SK-N-DZ (cell line): Measurements from ENCODE around the gene INHBB.
"Not testable (repeated sequence)": the region's sequence is repeated elsewhere in the genome, so short reads cannot be mapped to it uniquely, and the experiment has no call there.

Experiments used
- DNase-seq: peaks from one replicate; pipeline ENCODE4 v3.0.0-alpha.2; 2015; ENCODE audit warnings: low spot score

The INHBB gene

DNA sequence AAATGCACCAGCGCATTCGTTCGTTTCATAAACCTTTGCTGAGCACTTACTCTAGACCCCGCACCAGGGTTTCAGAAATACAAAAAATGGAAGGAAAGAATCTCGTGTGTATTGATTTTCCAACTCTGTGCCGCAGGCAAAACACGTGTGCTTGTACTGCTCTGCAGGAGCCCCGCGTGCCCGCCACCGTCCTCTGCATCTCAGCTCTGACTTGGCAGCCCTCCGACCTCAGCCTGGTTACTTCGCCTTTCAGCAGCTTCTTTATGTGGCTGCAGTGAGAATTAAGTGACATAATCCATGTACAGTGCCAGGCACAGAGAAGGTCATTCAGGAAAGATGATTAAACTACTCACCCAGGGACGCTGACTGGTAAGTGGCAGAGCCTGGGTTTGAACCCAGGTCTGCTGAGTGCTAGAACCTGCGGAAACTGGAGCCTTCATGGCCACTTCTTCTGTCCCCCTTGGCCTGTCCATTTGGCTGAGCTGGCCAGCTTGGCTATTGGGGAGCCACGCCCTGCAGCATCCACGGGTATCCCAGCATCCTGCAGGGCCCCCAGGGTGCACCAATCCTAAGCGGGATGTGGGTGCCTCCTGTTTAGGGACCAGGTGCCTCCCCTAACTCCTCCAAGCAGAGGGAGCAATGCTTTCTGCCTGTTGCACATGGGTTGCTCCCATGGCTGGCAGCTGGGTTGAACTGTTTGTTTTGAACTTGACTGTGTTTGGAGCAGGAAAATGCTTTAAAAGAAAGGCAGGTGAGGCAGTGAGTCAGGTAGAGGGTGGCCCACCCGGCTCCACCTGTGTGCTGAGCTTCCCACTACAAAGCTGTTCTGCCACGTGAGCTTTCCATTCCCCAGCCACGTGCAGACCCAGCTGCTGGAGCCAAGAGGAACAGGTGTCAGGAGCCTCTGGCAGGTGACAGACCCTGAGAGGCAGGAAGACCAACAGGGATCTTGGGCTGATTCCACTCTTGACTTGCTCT lies 34.3 kb downstream of the INHBB start:
- no peak for DNase-seq

GRCh38 chr2:120381192-120381591 lies 35.3 kb downstream of the INHBB start:
- DNase-seq = no peak

DNA sequence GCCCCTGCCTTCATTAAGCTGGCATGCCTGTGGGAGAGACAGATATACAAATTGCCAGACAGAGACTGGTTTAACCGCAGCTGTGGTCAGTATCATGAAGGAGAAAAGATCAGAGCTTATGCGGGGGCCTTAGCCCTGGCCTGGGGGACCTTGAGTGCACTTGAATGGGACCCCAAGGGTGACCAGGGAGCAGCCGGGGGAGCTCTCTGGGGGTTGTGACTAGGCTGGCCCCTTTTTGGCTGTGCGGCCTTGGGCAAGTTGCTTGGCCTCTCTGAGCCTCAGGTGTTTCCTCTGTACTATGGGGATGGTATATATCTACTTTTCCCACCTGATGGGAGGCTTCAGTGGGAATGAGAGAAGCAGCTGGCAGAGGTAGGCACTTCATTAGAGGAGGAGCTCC lies 35.7 kb downstream of the INHBB start:
- no peak for DNase-seq

- DNase-seq = no peak
Observed at GRCh38 chr2:120382541-120383144, 36.7 kb downstream of the INHBB start.

- DNase-seq = no peak
Observed at GRCh38 chr2:120383191-120383590, 37.3 kb downstream of the INHBB start.

DNA sequence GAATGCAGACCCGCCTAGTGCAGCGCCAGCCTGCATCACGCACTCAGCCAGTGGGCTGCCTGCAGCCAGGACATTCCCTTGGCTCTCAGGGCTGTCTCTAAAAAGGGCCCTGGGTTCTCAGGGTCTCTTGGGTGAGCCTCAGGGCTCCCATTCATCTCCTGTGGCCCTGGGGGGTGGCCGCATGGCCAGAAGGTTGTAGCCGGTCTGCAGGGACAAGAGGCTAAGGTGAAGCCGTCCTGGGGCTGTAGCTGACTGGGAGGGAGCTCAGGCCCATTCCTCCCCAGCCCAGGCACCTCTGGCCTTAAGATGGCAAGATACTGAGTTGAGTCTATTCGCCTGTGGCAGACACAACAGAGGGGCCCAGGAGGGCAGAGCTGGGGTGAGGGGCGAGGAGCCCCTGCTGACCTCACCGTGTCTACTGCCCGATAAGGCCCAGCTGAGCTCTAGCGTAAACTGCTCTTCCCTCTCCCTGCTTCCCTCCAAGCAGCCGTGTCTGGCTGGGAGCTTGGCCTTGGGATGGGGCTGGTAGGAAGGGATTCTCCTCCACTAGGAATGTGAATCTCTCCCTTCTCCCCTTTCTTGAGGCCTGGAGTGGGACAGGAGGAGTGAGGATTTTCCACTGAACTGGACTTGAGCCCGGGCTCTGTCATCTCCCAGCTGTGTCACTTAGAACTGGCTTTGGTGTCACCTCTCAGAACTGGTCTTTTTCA lies 37.9 kb downstream of the INHBB start:
- no peak for DNase-seq

DNA sequence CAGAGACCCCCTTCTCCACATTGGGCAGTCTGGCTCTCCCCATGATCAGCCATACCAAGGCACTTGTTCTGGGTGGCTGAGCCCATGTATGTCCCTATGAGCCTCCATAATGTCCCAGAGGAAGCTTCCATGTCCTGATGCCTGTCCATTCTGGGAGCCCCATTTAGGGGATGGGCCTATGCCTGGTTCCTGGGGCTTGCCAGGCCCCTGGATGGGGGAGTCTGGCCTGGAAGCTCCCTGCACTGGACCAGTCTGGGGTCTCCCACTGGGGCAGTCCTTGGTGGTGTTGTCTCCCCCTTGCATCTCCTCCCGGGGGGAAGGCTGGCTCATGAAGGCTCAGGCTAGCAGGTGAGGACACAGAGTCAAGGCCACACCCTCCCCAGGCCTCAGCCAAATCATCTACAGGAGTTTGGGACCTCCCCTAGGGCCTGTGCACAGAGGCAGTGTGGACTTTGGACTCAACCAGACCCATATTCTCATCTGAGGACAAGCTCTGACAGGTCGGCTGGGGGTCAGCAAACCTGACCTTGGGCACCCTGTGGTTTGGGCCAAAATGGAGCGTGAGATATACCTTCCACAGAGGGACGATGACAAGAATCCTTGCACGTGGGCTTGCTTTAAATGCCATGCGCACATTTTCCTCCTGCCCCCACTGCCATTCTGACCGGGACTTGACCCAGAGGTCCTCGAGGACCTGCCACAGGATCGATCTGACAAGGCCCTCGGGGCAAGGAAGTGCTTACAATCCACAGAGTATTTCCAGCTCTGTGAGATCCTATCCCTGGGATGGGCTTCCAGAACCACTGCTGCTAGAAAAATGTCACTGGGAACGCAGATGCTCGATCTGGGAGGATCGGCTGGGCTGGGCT lies 38.8 kb downstream of the INHBB start:
- no peak for DNase-seq

DNA sequence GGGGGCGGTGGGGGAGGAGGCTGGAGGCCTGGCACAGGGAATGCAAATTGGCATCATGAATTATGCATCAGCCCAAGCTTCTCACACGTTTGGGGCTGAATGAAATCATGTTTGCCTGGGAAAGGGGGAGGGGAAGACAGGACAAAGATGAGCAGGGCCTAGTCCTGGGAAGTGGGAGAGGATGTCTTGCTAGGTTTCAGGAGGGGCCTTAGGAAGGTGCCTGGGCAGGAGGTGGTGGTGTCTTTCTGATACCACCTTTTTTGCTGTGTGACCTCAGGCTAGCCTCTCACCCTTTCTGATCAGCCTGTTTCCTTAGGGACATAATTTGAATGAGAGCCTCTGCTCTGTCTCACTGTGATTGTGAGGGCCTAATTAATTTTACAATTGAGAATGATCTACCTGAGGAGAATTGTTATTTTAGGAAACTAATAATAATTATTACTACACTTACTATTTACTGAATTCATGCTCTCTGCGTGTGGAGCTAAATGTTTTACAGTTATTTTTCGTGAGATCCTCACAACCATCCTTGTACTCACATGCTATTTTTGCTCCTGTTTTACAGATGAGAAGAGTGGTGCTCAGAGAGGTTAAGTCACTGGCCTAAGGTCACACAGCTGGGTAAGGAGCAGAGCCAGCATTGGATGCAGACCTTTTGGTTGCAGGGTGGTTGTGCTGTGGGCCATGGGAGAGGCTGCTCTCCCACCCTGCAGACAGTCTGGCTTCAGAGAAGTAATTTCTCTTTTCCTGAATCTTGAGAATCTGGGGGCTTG lies 39.6 kb downstream of the INHBB start:
- DNase-seq = no peak

GRCh38 chr2:120388222-120389035 lies 42.5 kb downstream of the INHBB start:
- no peak for DNase-seq

DNA sequence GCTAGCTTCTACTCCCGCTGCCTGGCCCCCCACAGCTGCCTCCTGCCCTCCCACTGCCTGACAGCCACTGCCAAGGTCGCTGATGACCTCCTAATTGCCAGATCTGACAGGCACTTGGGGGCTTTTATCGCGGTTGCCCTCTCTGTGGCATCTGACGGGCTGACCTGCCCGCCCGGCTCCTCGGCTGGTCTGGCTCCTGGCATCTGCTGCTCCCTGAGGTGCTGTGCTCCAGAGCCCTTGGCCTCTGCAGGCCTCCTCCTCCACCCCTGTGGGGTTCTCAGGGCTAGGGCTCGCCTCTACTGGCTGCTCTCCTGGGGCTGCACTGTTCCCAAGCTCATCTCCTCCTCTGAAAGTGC lies 43.1 kb downstream of the INHBB start:
- no peak for DNase-seq

GRCh38 chr2:120390381-120391055 lies 44.6 kb downstream of the INHBB start:
- no peak for DNase-seq

DNA sequence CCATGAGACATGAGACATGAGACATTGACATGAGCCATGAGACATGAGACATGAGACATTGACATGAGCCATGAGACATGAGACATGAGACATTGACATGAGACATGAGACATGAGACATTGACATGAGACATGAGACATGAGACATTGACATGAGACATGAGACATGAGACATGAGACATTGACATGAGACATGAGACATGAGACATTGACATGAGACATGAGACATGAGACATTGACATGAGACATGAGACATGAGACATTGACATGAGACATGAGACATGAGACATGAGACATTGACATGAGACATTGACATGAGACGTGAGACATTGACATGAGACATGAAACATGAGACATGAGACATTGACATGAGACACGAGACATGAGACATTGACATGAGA lies 45.4 kb downstream of the INHBB start:
- DNase-seq = not testable (repeated sequence)

DNA sequence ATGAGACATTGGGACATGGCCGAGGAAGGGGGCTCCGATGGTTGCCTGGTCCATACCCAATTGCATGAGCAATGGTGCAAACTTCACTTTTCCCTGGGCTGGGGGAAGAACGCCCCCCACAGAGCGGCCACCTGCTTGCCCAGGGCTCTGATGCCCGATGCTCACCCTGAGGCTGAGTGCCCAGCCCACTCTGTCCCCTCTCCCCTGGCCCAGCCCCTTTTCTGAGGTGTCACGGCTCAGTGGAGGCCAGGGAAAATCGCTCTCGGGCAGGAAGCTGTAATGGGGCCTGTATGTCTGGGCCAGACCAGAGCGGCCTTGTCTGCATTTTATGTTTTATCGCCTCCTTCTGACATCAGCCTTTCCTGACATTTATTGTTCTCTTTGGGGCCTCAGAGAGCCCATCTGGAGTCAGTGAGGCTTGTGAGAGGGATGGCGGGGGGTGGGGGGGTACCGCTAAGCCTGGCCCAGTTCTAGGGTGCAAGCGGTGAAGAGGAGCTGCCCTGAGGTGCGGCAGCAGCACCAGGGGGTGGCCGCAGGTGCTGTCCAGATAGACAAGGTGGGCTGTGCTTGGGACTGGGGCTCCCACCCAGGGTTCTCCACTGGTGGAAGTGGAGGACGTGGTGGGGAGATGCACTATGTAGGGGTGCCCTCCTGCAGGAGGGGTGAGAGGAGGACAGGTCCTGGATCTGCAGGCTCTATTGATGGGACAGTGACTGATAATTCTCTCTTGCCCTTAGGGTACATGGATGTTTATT lies 46.2 kb downstream of the INHBB start:
- no peak for DNase-seq

GRCh38 chr2:120392923-120393322 lies 47.0 kb downstream of the INHBB start:
- no peak for DNase-seq

GRCh38 chr2:120393456-120393855 lies 47.5 kb downstream of the INHBB start:
- DNase-seq = no peak

DNA sequence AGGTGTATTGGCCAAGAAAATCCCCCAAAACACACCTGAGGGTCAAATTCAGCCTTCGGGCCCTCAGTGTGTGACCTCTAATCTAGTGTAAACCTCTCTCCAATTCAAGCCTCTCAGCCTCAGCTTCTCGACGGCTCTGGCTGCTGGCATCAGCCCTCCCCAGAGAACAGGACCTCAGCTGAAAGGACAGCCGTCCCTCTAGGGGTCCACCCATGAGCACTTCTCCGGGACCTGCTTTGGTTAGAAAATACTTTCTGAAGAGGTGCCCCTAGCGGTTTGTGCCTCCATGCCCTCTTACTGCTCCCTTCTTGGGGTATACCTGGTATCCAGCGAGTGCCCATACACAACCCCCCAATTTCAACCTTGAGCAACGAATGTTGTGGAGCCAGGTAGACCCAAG lies 48.8 kb downstream of the INHBB start:
- DNase-seq = no peak

DNA sequence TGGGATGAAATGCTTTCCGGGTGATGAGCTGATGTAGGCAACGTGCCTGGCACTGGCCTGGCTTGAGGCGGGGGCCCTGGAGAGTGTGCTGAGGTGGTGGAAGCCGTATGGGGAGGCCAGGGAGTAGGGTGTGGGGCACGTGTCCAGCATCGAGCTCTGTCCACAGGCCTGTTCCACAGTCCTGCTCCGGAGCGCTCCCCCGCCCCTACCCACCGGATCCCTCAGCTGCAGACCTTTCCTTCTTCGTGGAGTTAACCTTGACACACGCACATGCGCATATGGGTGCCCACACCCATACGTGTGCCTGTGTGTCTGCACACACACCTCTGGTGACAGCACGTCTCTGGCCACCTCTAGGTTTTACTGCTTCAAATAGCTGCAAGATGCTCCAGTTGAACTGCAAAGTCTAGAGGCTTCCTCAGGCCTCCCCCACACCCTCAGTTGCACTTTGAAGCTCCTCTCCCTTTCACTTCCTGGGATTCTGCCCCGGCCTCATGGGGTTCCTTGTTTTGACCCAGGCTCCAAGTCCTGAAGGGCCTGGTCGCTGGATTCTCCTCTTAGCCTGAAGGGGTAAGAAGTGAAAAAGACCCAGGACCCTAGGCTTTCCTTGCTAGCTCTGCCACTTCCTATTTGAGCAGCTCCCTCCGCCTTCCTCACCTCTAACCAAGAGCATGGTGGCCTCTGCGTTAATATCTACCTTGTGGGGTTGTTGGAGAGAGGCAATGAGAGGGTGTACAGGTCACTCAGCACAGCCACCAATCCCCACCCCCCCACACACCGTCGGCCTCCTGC lies 49.5 kb downstream of the INHBB start:
- no peak for DNase-seq
